ENCODE results near the gene MAN1A2.

MAN1A2 gene

DNA sequence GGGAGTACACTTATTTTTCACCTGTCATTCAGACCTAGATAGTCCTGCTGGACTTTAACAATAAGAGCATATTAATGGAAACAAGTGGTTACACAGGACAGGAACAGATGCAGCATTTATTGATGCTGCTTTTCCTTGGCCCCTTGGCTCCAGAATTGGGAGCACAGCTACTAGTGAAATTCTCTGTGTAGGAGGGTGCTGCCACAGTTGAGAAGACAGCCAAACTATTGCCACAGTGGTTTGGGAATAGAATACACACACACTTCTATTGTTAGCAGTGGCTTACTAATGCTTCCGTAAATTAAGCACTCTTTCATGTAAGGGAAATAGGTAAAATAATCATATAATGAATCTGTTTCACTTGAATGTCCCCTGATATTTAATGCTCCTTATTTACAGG lies 133.3 kb downstream of the MAN1A2 start:
- no peak overlapping the region for H3K4me3 ChIP-seq (ENCODE audit: low read length)
- TF ChIP-seq, protein P1, sequence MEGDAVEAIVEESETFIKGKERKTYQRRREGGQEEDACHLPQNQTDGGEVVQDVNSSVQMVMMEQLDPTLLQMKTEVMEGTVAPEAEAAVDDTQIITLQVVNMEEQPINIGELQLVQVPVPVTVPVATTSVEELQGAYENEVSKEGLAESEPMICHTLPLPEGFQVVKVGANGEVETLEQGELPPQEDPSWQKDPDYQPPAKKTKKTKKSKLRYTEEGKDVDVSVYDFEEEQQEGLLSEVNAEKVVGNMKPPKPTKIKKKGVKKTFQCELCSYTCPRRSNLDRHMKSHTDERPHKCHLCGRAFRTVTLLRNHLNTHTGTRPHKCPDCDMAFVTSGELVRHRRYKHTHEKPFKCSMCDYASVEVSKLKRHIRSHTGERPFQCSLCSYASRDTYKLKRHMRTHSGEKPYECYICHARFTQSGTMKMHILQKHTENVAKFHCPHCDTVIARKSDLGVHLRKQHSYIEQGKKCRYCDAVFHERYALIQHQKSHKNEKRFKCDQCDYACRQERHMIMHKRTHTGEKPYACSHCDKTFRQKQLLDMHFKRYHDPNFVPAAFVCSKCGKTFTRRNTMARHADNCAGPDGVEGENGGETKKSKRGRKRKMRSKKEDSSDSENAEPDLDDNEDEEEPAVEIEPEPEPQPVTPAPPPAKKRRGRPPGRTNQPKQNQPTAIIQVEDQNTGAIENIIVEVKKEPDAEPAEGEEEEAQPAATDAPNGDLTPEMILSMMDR (conservative IDR thresholded peaks at IDR 0.05; ENCODE audit: low read length), result no peak

DNA sequence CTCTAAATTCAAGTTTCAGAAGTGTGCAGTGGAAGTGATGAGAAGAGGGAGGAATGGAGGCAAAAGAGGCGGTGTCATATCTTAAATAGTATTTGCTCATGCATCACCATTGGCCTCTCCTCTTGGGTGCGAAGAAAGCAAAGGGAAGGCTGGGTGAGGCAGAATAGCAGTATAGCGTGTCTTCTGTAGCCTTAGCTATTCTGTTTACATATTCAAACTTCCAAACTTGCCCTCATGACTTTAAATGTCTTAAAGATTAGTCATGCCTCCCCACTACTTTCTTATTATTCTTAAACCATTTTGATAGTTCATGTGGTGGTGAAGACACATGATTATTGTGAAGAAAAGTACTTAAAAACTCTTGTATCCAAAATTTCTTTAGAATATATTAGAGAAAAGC lies 134.0 kb downstream of the MAN1A2 start:
- H3K4me3 ChIP-seq (ENCODE audit: low read length), result no peak overlapping the region
- peak; percentile 18 for DNase-seq (ENCODE audit: low read depth)
- TF ChIP-seq, protein P1 (conservative IDR thresholded peaks at IDR 0.05; ENCODE audit: low read length), result no peak

More for the DNA sequence above, 133.3 kb downstream of the MAN1A2 start:
- DNase-seq (ENCODE audit: low read depth), result no peak

DNA sequence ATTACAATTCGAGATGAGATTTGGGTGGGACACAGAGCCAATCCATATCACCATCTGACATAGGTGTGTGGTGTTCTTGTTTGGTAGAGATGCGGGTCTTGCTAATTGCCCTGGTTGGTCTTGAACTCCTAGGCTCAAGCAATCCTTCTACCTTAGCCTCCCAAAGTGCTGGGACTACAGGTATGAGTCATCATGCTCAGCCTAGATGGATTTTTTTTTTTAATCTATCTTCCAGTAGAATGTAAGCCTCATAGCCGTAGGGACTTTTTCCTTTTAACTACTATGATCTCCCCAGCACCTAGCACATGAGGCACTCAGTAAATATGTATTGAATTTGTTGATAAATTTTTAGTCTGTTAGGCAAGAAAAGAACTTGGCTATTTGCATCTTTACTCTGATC lies 144.0 kb downstream of the MAN1A2 start:
- H3K4me3 ChIP-seq (ENCODE audit: low read length), result no peak overlapping the region
- DNase-seq (ENCODE audit: low read depth), result no peak
- TF ChIP-seq, protein P1 (conservative IDR thresholded peaks at IDR 0.05; ENCODE audit: low read length), result no peak

DNA sequence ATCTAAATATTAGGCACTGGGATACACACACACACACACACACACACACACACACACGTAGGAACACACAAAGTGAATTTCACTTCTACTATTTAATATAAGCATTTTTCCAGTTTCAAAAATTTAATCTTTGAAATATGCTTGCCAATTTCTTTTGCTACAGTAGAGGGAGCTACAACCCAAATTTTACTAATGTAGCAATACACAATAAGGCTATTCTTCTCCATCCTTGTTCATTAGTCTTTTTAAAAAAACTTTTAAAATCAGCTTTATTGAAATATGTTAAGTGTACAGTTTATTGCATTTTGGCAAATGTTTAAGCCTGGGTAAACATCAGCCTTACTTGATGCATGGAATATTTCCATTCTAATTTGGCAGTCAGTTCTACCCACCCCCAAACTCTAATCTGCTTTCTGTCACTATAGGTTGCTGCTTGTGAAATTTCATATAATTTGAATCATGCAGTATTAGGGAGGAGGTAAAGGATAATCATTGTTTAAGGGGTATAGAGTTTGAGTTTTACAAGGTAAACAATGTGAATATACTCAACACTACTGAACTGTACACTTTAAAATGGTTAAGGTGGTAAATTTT lies 145.6 kb downstream of the MAN1A2 start:
- H3K4me3 ChIP-seq (ENCODE audit: low read length), result no peak overlapping the region
- peak; percentile 24 for DNase-seq (ENCODE audit: low read depth)
- TF ChIP-seq, protein P1 (conservative IDR thresholded peaks at IDR 0.05; ENCODE audit: low read length), result peak; percentile 77

DNA sequence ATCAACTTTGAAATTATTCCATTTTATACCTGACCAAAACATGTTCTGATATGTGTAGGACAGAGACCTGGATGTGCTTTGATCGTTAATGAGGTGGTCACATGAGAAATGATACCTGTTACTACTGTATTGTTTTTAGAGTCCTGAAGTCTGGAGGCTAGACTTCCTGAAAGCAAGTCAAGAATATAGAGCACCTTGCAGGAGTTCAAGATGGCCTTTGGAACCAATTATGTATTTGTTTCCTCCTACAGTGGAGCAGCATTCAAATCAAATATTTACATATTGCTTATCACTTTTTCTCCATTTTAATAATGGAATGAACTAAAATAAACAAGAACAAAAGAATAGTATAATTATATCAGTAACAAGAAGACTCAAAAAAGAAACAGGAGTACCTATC lies 155.9 kb downstream of the MAN1A2 start:
- TF ChIP-seq, protein P1 (conservative IDR thresholded peaks at IDR 0.05; ENCODE audit: low read length), result no peak
- no peak for DNase-seq (ENCODE audit: low read depth)
- H3K4me3 ChIP-seq (ENCODE audit: low read length), result no peak overlapping the region

DNA sequence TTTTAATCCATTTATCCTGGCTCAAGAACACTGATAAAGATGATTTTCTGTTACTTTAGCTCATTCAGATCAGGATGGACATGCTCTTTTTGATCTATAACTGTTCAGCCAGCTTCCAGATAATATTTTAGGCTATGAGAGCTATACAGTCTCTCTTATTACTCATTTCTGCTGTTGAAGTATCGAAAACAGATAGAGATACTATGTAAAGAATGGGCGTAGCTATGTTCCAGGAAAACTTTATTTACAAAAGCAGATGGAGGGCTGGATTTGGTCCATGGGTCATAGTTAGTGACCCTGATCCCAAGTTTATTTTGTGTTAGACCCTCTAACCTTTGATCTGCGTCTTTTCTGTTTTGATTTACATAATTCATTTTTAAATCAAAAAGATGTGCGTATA lies 159.8 kb downstream of the MAN1A2 start:
- no peak overlapping the region for H3K4me3 ChIP-seq (ENCODE audit: low read length)
- TF ChIP-seq, protein P1 (conservative IDR thresholded peaks at IDR 0.05; ENCODE audit: low read length), result no peak
- no peak for DNase-seq (ENCODE audit: low read depth)

DNA sequence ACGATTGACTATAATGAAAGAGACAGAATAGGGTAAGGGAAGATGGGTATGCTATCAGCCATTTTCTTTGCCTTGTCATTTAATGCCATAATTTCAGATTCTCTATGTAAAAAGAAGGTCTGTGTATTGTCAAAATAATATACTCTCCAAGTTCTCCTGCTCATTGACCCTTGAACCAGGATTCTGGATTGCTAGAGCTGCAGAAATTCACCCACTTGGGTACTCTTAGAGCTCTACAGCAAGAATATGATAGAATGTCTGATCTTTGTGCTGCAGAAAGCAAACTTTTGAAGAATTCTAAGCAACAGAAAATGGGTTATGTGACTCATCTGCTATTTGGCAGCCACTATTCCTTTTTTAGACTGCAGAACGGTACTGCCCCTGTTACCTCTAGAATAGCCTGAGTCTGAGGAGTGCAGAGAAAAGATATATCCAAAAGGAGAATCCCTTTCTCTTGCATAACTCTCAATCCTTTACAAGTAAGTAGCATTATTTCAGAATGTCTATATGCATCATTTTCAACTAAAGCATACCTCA lies 160.4 kb downstream of the MAN1A2 start:
- H3K4me3 ChIP-seq (ENCODE audit: low read length), result no peak overlapping the region
- TF ChIP-seq, protein P1 (conservative IDR thresholded peaks at IDR 0.05; ENCODE audit: low read length), result no peak
- DNase-seq (ENCODE audit: low read depth), result peak; percentile 25

All from AG10803 (cell line).